ENCODE data around the gene GCN1.

Gene GCN1

GRCh38 chr12:120116792-120117651 is 77.5 kb downstream of the GCN1 start:
- POLR2A ChIA-PET = interaction anchor here (1.2 to 3.1 kb wide), 4 partner anchors 9 to 174 kb away, joined by 3 to 16 read pairs (median 12); partner anchors contain the start of genes RNU4-2 and RPLP0
- CTCF ChIA-PET = no interaction called here
- DNase-seq (ENCODE audit: low read depth, low spot score) = peak; percentile 40
- peak overlapping the region; percentile 90 for H3K4me3 ChIP-seq (ENCODE audit: low read depth, low read length)
- TF ChIP-seq CTCF (IDR thresholded peaks at IDR 0.05; ENCODE audit: insufficient read depth, low read length, missing control alignments) = no peak

- ChIA-PET CTCF (no interaction called here), POLR2A (interaction anchor here (1.2 to 3.1 kb wide), 3 partner anchors 10 to 84 kb away, joined by 3 to 16 read pairs (median 9); partner anchors contain the start of gene RPLP0)
- TF ChIP-seq CTCF (IDR thresholded peaks at IDR 0.05; ENCODE audit: insufficient read depth, low read length, missing control alignments) = no peak
- no peak for DNase-seq (ENCODE audit: low read depth, low spot score)
- peak within 1 kb of the TSS; percentile 90 for H3K4me3 ChIP-seq (ENCODE audit: low read depth, low read length)
Measured at GRCh38 chr12:120116441-120116791, 78.1 kb downstream of the GCN1 start, which contains the start of gene RAB35. Gene RAB35, minus strand, starts transcription at chr12:120116753. Its CDS starts 103 bp downstream, at chr12:120116650.

GRCh38 chr12:120115692-120116440 is 78.6 kb downstream of the GCN1 start:
- CTCF ChIA-PET = interaction anchor here (1.5 kb wide), 1 partner anchor 85 kb away, joined by 4 read pairs; the partner anchor contains the start of gene RPLP0
- DNase-seq (ENCODE audit: low read depth, low spot score) = no peak

GRCh38 chr12:120115066-120115465 is 79.4 kb downstream of the GCN1 start:
- TF ChIP-seq CTCF (IDR thresholded peaks at IDR 0.05; ENCODE audit: insufficient read depth, low read length, missing control alignments) = no peak
- POLR2A ChIA-PET = interaction anchor here (0.8 kb wide), 1 partner anchor 86 kb away, joined by 3 read pairs; the partner anchor contains the start of gene RPLP0
- no peak for DNase-seq (ENCODE audit: low read depth, low spot score)
- H3K4me3 ChIP-seq (ENCODE audit: low read depth, low read length) = peak overlapping the region; percentile 90
- CTCF ChIA-PET = interaction anchor here (1.0 to 1.5 kb wide), 2 partner anchors 28 to 86 kb away, joined by 3 to 4 read pairs; partner anchors contain the start of gene RPLP0

More at GRCh38 chr12:120115692-120116440, 78.6 kb downstream of the GCN1 start:
- TF ChIP-seq CTCF (IDR thresholded peaks at IDR 0.05; ENCODE audit: insufficient read depth, low read length, missing control alignments) = no peak
- POLR2A ChIA-PET = interaction anchor here (0.6 to 3.1 kb wide), 2 partner anchors 42 to 85 kb away, joined by 3 to 16 read pairs; partner anchors contain the start of gene RPLP0
- H3K4me3 ChIP-seq (ENCODE audit: low read depth, low read length) = peak overlapping the region; percentile 90

- CTCF ChIA-PET = no interaction called here
- no peak for TF ChIP-seq CTCF (IDR thresholded peaks at IDR 0.05; ENCODE audit: insufficient read depth, low read length, missing control alignments)
- no peak for DNase-seq (ENCODE audit: low read depth, low spot score)
- H3K4me3 ChIP-seq (ENCODE audit: low read depth, low read length) = no peak overlapping the region
- POLR2A ChIA-PET = interaction anchor here (1.4 kb wide), 1 partner anchor 90 kb away, joined by 5 read pairs; the partner anchor contains the start of gene RPLP0
Measured at GRCh38 chr12:120110550-120111501, 83.7 kb downstream of the GCN1 start.
